Transverse colon (tissue), 4 donors: ENCODE results near the gene GFAP. TPM values are rescaled to one million over a fixed set of nuclear protein-coding genes. Genes with fewer than 3 reads are reported as not detected.

Source experiments
- DNase-seq: peaks from one replicate; pipeline ENCODE4 v3.0.0-alpha.2; 2019
- H3K27ac ChIP-seq, 4 donors: fragments of 200-600 bp; sonication (generic); 2 replicates each; pipeline ENCODE4 v1.5.1; 2016 to 2018; ENCODE audit warnings: inconsistent platforms in 4 of 4
- H3K27me3 ChIP-seq: fragments of 200-600 bp; sonication (generic); 2 replicates; pipeline ENCODE4 v1.5.1; 2017; ENCODE audit warnings: inconsistent platforms
- H3K36me3 ChIP-seq, 4 donors: fragments of 200-600 bp; sonication (generic); 2 replicates each; pipeline ENCODE4 v1.5.1; 2017 to 2019; ENCODE audit warnings: inconsistent platforms in 4 of 4
- H3K4me1 ChIP-seq, 4 donors: fragments of 200-600 bp; sonication (generic); 2 replicates each; pipeline ENCODE4 v1.5.1; 2017 to 2020; ENCODE audit warnings: inconsistent platforms in 4 of 4
- H3K4me3 ChIP-seq, 4 donors: fragments of 200-600 bp; sonication (generic); 1 replicate in 1 of 4; 2 replicates in 3 of 4; pipeline versions ENCODE4 v1.5.1 to v1.6.1; 2017 to 2019; ENCODE audit warnings: inconsistent platforms in 4 of 4
- H3K9me3 ChIP-seq, 2 donors: fragments of 200-600 bp; sonication (generic); 2 replicates each; pipeline ENCODE4 v1.5.1; 2017 to 2019; ENCODE audit warnings: inconsistent platforms in 2 of 2
- CTCF ChIP-seq, 5 experiments: fragments of 200-600 bp in 3 of 5; fragments of 450-650 bp in 2 of 5; sonication (generic) in 3 of 5; IDR thresholded peaks; 1 replicate in 2 of 5; 2 replicates in 3 of 5; pipeline ENCODE4 v1.5.1; 2016 to 2017; ENCODE audit warnings: antibody characterized with exemption in 5 of 5, inconsistent platforms in 3 of 5, mild to moderate bottlenecking in 2 of 5, moderate library complexity in 1 of 5
- EP300 ChIP-seq: sonication (generic); formaldehyde crosslinking; IDR thresholded peaks from one replicate; pipeline ENCODE4 v1.6.1; 2017; ENCODE audit warnings: antibody characterized with exemption, low read depth
- POLR2A ChIP-seq: fragments of 450-650 bp; IDR thresholded peaks from one replicate; pipeline ENCODE4 v1.6.1; 2016; ENCODE audit warnings: antibody characterized with exemption, mild to moderate bottlenecking, moderate library complexity
- POLR2AphosphoS5 ChIP-seq, 3 donors: sonication (generic); formaldehyde crosslinking; IDR thresholded peaks; one replicate each; pipeline ENCODE4 v1.6.1; 2016; ENCODE audit warnings: antibody characterized with exemption in 3 of 3
- WGBS, 2 donors: methylation state at CpG; one replicate each; pipeline ENCODE4 v1.1.5; 2018; ENCODE audit warnings: low coverage in 1 of 2; 5-methylcytosine and 5-hydroxymethylcytosine counted together
- in situ Hi-C, 4 donors: fragments of 200-750 bp; cut with MboI; loops; one replicate each; pipeline versions ENCODE4 v1.15.0 to v1.15.1; 2017; ENCODE audit warnings: low sequenced_read_pairs in 3 of 4, low pct_ligation_motif_present in 1 of 4, low pct_unique_long_range_greater_than_20kb in 1 of 4
- intact Hi-C: fragments of 100-400 bp; cut with DNase I; formaldehyde crosslinking; loops from one replicate; pipeline ENCODE4 v1.15.1; 2023; ENCODE audit warnings: low total_unique reads
- total RNA-seq, 4 donors: library from RNA; depleted of rRNA; stranded (reverse); fragments of >200 nt; gene quantifications; one replicate each; pipeline ENCODE4 v1.1.0, GENCODE V29; 2016

Gene GFAP
- total RNA-seq, 4 donors from 2014 or later, result 0.68 TPM; not detected in 3

- Histone ChIP-seq H3K4me3 (no peak overlapping the region), H3K36me3 (no peaks in the 10 kb centered on the region), H3K9me3 (no peaks in the 10 kb centered on the region), H3K27ac (no peak overlapping the region), H3K4me1 (peaks cover 5 to 15% (median 8%) of the 10 kb centered on the region in 4 donors), H3K27me3 (peaks cover 21% of the 10 kb centered on the region)
- intact Hi-C loops, result no loop called here
- no peak for DNase-seq
- in situ Hi-C loops, result loop anchor here in 2 of 4 donors (10.0 kb wide), 2 partner anchors 180 to 190 kb away; no protein-coding TSS in a partner anchor
- WGBS, 2 donors, result 84% methylated on average over 19 of the region's 19 CpGs; no CpG with 5 or more reads in 1 of the 2 donors
- TF ChIP-seq POLR2A, result no peak
- no peak for TF ChIP-seq CTCF (IDR thresholded peaks at IDR 0.05)
- no peak for TF ChIP-seq EP300
- no peak for TF ChIP-seq POLR2AphosphoS5 (IDR thresholded peaks at IDR 0.05)
Measured at GRCh38 chr17:44914698-44915271, 515 bp downstream of the GFAP start.

- intact Hi-C loops, result no loop called here
- H3K27me3 ChIP-seq, result peaks cover 21% of the 10 kb centered on the region
- no peak overlapping the region for H3K4me3 ChIP-seq
Measured at GRCh38 chr17:44914148-44914547, 1.2 kb downstream of the GFAP start.

GRCh38 chr17:44913676-44914075, 1.6 kb downstream of the GFAP start:
- intact Hi-C loops, result no loop called here
- peaks cover 21% of the 10 kb centered on the region for H3K27me3 ChIP-seq
- H3K27ac ChIP-seq, result no peak overlapping the region
- no peaks in the 10 kb centered on the region for H3K9me3 ChIP-seq
- H3K36me3 ChIP-seq, result no peaks in the 10 kb centered on the region
- in situ Hi-C loops, result loop anchor here in 2 of 4 donors (10.0 kb wide), 2 partner anchors 181 to 191 kb away; no protein-coding TSS in a partner anchor
- TF ChIP-seq POLR2A, result no peak
- 55% methylated on average over 6 of the region's 6 CpGs; no CpG with 5 or more reads in 1 of the 2 donors for WGBS, 2 donors
- peaks cover 5 to 15% (median 8%) of the 10 kb centered on the region in 4 donors for H3K4me1 ChIP-seq
- no peak overlapping the region for H3K4me3 ChIP-seq
- no peak for DNase-seq

More at GRCh38 chr17:44914148-44914547, 1.2 kb downstream of the GFAP start:
- Histone ChIP-seq H3K36me3 (no peaks in the 10 kb centered on the region), H3K9me3 (no peaks in the 10 kb centered on the region), H3K4me1 (peaks cover 5 to 15% (median 8%) of the 10 kb centered on the region in 4 donors), H3K27ac (no peak overlapping the region)
- DNase-seq, result no peak
- in situ Hi-C loops, result loop anchor here in 2 of 4 donors (10.0 kb wide), 2 partner anchors 181 to 191 kb away; no protein-coding TSS in a partner anchor
- no peak for TF ChIP-seq POLR2A
- TF ChIP-seq CTCF (IDR thresholded peaks at IDR 0.05), result no peak
- TF ChIP-seq POLR2AphosphoS5 (IDR thresholded peaks at IDR 0.05), result no peak
- no peak for TF ChIP-seq EP300
- 84% methylated on average over 4 of the region's 4 CpGs; no CpG with 5 or more reads in 1 of the 2 donors for WGBS, 2 donors

- peaks cover 5 to 15% (median 8%) of the 10 kb centered on the region in 4 donors for H3K4me1 ChIP-seq
- 70 to 84% methylated on average over 2 to 14 of the region's 14 CpGs for WGBS, 2 donors
- DNase-seq, result no peak
- intact Hi-C loops (no loop called here), in situ Hi-C loops (loop anchor here in 2 of 4 donors (10.0 kb wide), 2 partner anchors 182 to 192 kb away; no protein-coding TSS in a partner anchor)
- no peaks in the 10 kb centered on the region for H3K36me3 ChIP-seq
- peaks cover 21% of the 10 kb centered on the region for H3K27me3 ChIP-seq
- H3K9me3 ChIP-seq, result no peaks in the 10 kb centered on the region
- no peak for TF ChIP-seq POLR2AphosphoS5 (IDR thresholded peaks at IDR 0.05)
- no peak for TF ChIP-seq EP300
- TF ChIP-seq CTCF (IDR thresholded peaks at IDR 0.05), result no peak
- TF ChIP-seq POLR2A, result no peak
- no peak overlapping the region for H3K27ac ChIP-seq
- no peak overlapping the region for H3K4me3 ChIP-seq
Measured at GRCh38 chr17:44912763-44913544, 2.3 kb downstream of the GFAP start.
